T-helper 1 cell (primary cell): ENCODE results near the gene CCNB1.
"Not testable (repeated sequence)": the region's sequence is repeated elsewhere in the genome, so short reads cannot be mapped to it uniquely, and the experiment has no call there.

Experiments
- DNase-seq, 5 donors: peaks; one replicate each; pipeline ENCODE4 v3.0.0-alpha.2; 2012 to 2020
- total RNA-seq, 4 donors: gene quantifications; one replicate each; lab custom pipeline; 2026; lab: John Stamatoyannopoulos, UW

Gene CCNB1
- 2.5 to 5.9 (median 3.4) reads per million in 4 donors for total RNA-seq

- DNase-seq, result peak; percentile 95 to 98 (median 96)
These were observed at the start of gene CCNB1 for GRCh38 chr5:69166686-69167492. Gene CCNB1, plus strand, starts transcription at chr5:69167150. Its CDS starts 113 bp downstream, at chr5:69167263.

GRCh38 chr5:69129413-69129812 lies 37.5 kb upstream of the CCNB1 start:
- no peak for DNase-seq

- DNase-seq, result no peak
These were observed 36.7 kb upstream of the CCNB1 start for GRCh38 chr5:69130241-69130640.

- no peak for DNase-seq
These were observed 35.6 kb upstream of the CCNB1 start for GRCh38 chr5:69131304-69131703.

- DNase-seq, result no peak
These were observed 32.8 kb upstream of the CCNB1 start for GRCh38 chr5:69134126-69134525.

GRCh38 chr5:69136293-69136692 lies 30.7 kb upstream of the CCNB1 start:
- no peak for DNase-seq

- not testable (repeated sequence) for DNase-seq
These were observed 29.7 kb upstream of the CCNB1 start for GRCh38 chr5:69137208-69137607.

GRCh38 chr5:69137807-69138206 lies 29.1 kb upstream of the CCNB1 start:
- no peak for DNase-seq

- no peak for DNase-seq
These were observed 28.2 kb upstream of the CCNB1 start for GRCh38 chr5:69138766-69139165.

- DNase-seq, result not testable (repeated sequence)
These were observed 26.7 kb upstream of the CCNB1 start for GRCh38 chr5:69140239-69140638.

GRCh38 chr5:69140827-69141226 lies 26.1 kb upstream of the CCNB1 start:
- DNase-seq, result no peak

- DNase-seq, result not testable (repeated sequence)
These were observed 18.4 kb upstream of the CCNB1 start for GRCh38 chr5:69148576-69148975.

GRCh38 chr5:69148981-69149675 lies 17.8 kb upstream of the CCNB1 start:
- no peak for DNase-seq

GRCh38 chr5:69149676-69150010 lies 17.3 kb upstream of the CCNB1 start:
- DNase-seq, result no peak

- DNase-seq, result no peak
These were observed 14.2 kb upstream of the CCNB1 start for GRCh38 chr5:69152731-69153130.

GRCh38 chr5:69156456-69156855 lies 10.5 kb upstream of the CCNB1 start:
- no peak for DNase-seq

GRCh38 chr5:69158039-69158438 lies 8.9 kb upstream of the CCNB1 start:
- no peak for DNase-seq

GRCh38 chr5:69160651-69161050 lies 6.3 kb upstream of the CCNB1 start:
- no peak for DNase-seq

- DNase-seq, result peak in 1 of 5 donors; percentile 23
These were observed 524 bp downstream of the CCNB1 start for GRCh38 chr5:69167493-69167855.

GRCh38 chr5:69167929-69168328 lies 979 bp downstream of the CCNB1 start:
- no peak for DNase-seq

- no peak for DNase-seq
These were observed 3.5 kb downstream of the CCNB1 start for GRCh38 chr5:69170495-69170894.

GRCh38 chr5:69170969-69171368 lies 4.0 kb downstream of the CCNB1 start:
- DNase-seq, result no peak

- not testable (repeated sequence) for DNase-seq
These were observed 14.8 kb downstream of the CCNB1 start for GRCh38 chr5:69181659-69182293.

- DNase-seq, result no peak
These were observed 17.7 kb downstream of the CCNB1 start for GRCh38 chr5:69184621-69185020.
